DMS79 (cell line): ENCODE data around the gene AGBL4.

Experiments
- DNase-seq: peaks from one replicate; lab custom pipeline; 2025; lab: John Stamatoyannopoulos, UW

The AGBL4 gene

GRCh38 chr1:48725341-48726046 is 1298.3 kb downstream of the AGBL4 start:
- DNase-seq = no peak

DNA sequence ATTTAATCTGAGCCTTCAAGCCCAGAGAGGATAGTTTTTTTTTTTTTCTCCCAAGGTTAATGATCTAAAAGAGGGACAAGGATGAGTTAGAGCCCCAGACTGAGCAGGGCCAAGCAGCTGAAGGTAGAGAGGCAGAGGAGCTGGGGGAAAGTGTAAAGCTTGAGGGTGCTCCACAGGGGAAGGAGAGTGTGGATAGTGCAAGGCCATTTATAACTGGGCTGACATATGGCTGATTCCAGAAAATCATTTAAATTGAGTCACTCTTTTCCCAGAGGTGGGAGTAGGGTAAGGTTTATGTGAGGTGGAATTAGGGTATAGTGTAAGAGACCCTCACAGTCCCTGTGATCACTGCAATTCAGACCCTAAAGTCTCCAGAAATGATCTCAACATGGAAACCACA is 1302.8 kb downstream of the AGBL4 start:
- DNase-seq = no peak

- no peak for DNase-seq
Measured at GRCh38 chr1:48718705-48719104, 1305.0 kb downstream of the AGBL4 start.

- DNase-seq = no peak
Measured at GRCh38 chr1:48718116-48718630, 1305.6 kb downstream of the AGBL4 start.

DNA sequence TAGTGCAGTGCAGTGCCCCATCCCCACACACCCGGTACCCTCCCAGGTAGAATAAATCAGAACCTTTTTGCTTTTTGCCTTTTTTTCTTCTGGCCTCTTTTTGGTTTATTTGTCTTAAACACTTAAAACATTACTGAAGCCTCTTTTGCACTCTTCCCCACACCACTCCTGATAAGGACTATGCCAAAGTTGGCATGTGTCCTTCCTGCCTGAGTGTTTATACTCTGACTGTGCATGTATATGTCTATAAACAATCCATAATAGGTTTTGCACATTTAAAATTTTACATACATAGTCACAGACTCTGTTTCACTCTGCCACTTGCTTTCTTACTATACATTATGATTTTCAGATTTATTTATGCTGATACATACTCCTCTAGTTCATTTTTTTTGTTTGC is 1306.7 kb downstream of the AGBL4 start:
- no peak for DNase-seq

- no peak for DNase-seq
Measured at GRCh38 chr1:48715921-48716320, 1307.8 kb downstream of the AGBL4 start.

DNA sequence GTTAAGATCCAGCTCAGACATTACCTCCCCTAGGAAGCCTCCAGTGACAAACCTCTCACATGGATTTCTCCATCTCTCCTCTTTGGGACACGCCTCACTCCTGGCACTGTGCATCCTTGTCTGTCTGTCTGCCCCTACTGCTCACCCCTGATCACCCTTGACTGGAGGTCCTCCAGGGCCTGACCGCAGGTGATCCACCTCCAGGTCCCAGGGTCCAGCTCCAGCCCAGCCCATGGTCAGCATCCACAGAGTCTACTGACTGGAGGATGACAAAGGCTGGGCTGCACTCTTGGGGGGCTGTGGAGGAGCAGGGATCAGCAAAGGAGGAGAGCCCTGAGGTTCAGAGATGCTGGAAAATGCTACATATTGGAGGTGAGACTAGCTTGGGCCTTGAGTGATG is 1312.8 kb downstream of the AGBL4 start:
- no peak for DNase-seq

DNA sequence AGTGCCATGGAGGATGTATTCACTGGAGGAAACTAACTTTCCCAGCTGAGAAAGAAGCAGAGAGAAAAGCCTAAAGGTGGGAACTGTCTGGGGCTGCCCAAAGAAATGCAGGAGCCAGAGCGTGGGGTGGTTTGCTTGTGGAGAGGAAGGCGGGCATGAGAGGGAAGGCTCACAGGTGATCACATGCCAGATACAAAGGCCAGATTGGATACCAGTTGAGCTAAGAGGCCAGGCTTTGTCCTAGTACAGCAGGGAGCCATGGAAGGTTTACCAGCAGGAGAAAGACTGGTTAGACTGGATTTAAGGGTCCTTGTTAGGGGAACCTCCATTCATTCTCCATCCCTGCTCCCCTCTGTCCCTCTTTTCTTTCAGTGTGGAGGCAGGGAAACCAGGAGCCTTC is 1313.4 kb downstream of the AGBL4 start:
- DNase-seq = no peak

- DNase-seq = no peak
Measured at GRCh38 chr1:48704736-48705135, 1319.0 kb downstream of the AGBL4 start.

DNA sequence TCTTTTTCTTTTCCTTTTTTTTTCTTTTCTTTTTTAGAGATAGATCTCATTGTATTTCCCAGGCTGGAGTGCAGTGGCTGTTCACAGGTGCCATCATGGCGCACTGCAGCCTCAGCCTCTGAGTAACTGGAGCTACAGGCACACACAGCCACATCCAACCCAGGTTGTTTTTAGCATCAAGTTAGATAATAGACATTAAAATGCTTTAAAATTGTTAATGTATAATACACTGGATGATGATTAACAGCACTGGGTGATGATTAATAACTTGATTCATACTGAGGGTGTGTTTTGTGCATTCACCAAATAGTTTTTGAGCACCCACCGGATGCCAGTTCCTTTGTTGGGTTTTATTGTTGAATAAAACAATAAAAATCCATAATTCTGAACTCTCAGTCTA is 1322.3 kb downstream of the AGBL4 start:
- no peak for DNase-seq

DNA sequence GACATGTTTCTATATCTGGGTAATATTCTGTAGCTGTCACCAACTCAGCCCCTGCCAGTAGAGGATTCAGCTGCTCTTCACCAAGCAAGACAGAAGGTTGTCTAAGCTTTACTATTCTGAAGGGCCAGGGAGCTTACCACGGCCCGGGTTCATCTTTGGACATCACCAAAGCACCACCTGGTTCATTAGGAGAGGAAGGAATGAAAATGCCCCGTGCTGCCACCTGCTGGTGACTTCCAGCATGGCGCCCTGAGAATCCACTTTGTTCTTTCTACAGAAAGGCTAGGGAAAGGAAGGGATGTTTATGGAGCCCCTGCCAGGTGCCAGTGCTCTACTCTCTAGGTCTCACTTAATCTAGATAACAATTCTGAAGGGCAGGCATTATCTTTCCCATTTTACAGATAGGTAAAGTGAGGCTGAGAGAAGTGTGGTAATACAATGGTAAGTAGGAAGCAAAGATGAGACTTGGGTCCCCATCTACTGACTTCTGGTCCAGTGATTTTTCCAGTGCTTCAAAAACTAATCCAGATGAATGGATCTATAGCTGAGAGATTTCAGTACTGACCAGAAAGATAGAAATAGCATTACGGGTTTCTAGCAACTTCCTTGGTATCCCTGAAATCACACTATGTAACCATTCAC is 1326.6 kb downstream of the AGBL4 start:
- DNase-seq = no peak

- DNase-seq = no peak
Measured at GRCh38 chr1:48695161-48695560, 1328.6 kb downstream of the AGBL4 start.

DNA sequence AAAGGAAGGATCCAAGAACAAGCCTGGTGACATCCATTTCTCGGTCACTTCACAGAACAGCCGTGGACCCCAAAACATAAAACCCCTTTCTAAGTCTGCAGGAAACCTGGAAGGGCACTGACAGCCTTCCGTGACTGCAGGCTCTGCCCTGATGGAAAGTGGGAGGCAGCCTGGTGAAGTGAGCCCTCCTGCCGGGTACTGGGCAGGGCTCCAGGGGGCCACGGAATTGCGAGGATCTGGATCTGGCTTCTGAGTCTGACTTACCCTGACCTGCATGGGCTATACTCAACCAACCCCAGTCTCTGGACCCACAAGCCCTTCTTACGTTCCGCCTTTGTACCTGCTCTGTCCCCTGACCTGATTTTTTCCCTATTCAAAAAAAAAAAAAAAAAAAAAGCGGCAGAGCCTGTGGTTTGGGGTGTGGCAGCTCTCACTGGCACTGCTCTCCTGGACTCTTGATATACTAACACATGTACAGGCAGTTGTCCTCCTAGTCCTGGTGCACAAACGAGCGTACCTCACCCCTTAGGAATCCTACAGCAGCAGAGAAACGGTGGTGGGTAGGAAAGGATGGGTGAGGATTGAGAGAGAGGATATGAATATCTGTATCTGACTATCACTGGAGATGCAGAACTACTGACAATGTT is 1330.0 kb downstream of the AGBL4 start:
- DNase-seq = peak; percentile 68

DNA sequence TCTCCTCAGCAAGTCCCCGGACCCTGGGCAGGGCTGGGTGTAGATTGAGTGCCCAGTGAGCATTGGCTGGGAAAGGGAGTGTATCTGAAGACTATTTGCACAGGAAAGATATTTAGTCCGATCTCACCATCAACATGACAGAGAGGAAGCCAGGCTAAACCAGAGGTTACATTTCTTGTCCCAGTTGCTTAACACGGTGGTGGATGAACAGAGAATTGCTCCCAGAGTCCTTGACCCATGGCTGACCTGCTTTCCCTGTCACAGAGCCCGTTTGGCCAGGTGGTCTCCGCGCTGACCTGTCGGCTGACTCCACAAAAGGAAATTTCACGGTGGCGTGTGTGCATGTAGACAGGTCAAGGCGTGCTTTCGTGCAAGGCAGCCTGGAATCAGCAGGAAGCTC is 1330.6 kb downstream of the AGBL4 start:
- no peak for DNase-seq

GRCh38 chr1:48692235-48692634 is 1331.5 kb downstream of the AGBL4 start:
- no peak for DNase-seq

- no peak for DNase-seq
Measured at GRCh38 chr1:48691429-48692001, 1332.2 kb downstream of the AGBL4 start.

DNA sequence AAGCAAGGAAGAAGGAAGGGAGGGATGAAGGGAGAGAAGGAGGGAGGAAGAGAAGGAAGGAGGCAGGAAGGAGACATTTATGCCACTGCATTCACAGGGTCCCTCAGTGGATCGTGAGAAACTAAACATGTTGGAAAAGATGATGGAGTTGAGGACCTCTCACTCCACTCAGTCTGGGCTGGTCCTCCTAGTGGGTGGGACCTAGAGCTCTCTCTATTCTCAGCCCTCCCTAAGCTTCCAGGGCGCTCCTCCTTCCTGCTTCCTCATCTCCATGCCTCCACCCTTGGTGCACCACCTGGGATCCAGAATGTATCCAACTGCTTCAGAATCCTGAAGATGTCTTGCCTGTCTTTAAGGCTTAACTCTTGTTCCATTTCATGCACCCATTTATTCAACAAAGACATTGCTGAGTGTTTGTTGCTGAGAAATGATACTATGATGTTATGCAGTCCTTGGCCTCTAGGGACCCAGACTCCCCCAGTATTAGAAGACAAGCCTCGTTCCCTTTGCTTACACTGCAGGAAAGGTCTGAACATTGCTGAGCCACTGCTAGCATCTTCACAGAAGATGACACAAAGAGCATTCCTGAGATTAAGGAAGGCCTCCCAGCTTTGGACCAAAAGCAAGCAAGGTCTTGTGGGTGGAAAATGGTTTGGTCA is 1335.5 kb downstream of the AGBL4 start:
- DNase-seq = no peak

DNA sequence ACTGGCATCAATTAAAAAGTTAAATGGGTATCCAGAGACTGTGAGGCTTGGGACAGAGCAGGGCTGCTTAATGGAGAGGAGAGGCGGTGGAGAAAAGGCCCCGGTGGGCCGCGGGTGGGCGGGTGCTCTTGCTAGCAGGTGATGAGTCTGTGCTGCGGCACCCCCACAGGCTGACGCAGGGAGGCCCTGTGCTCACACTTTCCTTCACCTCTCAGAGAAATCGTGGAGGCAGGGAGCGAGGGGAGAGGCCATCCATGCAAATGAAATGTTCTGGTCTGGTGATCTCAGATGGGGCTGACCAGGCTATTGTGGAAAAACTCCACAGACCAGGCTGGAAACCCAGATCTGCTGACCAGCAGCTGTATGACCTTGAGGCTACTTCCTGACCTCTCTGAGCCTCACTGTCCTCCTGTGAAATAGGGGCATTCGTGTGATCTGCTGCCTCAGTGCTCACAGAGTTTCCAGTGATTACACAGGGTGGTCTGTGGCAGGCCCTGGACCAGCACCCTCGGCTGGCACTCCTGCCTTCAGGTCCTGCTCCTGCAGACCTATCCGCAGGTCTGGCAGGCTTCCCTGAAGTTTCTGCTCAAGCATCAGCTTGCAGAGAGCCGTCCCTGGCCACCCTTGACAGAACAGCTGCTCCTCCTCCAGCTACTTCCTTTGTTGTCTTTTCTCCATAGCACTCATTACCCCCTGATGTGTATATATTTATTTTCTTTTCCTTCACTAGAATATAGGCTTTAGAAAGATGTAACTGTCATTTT is 1336.3 kb downstream of the AGBL4 start:
- no peak for DNase-seq

DNA sequence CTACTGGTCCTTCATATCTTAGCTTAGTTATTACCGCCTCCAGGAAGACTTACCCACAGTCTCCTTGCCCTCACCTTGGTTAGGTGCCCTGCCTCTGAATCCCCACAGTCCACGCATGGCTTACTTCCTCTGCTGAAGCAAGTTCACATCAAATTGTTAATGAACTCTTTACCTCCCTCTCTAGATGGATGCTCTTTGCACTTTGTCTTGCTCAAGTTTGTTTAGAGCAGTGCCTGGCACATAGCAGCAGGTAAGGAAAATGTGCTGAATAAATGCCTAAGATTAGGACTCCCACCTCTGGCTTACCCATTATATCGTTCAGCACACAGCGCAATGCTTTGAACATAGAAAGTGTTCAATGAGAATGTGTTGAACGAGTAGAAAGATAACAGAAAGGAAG is 1337.6 kb downstream of the AGBL4 start:
- DNase-seq = no peak

DNA sequence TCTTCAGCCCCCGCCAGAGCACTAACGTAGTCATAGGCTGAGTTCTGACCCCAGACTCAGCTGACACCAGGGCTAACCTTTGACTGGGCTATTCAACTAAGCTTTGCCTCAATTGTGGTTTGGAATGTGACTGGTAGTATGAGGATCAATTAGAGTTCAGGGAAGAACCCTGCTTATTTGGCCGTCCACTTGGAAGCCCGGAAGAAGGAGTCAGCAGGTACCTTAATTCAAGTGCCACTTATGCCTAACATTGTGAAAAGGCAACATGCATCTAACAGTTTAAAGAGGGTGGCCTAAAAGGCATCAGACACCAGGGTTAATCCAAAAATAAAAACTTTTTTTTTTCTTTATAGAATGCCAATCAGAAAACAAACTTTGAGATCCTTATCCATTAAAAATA is 1339.4 kb downstream of the AGBL4 start:
- no peak for DNase-seq

GRCh38 chr1:48683839-48684238 is 1339.9 kb downstream of the AGBL4 start:
- no peak for DNase-seq
